ENCODE results near the gene SLC29A4.

DNA sequence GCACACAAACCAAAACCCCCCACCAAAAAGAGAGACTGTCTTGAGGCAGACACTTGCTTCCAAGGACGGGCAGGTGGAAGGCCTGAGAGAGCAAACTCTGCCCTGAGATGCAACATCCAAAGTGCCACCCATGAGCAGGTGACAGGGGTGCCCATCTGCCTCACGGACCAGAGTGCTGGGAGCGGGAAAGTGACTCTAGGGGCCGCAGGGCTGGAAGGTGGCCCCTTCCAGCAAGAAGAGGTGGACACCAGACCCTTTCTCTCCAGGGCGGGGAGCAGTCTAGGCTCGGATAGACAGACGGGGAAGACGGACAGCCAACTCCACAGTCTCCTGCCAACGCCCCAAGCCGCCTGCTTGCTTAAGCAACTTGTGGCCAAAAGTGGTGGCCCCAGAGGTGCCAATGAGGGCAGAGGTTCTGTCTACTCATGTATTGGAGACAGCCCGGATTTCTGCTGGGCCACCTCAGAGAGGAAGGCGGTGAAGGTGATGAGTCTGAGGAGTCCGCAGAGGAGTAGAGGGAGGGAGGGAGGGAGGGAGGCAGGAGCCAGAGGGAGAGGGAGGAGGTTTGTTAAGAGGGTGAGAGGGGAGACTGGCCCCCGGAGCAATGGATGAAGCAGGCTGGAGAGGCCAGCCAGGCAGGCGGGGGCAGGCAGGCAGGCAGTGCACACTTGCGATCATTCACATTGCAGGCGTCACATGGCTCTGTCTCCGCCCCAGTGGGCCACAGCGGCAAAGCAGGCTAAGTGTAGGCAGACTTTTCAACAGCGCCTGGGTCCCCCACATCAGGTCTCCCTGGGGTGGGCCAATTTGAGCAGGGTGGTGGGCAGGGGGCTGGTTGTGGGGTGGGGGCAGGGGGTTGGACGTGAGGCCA is 65.6 kb downstream of the SLC29A4 start:
- TF ChIP-seq ZNF565 (CRISPR knock-in tag; conservative IDR thresholded peaks at IDR 0.05; ENCODE audit: low read depth) (no peak), RARB (CRISPR knock-in tag; IDR thresholded peaks at IDR 0.05) (no peak), ZFP3 (CRISPR knock-in tag; IDR thresholded peaks at IDR 0.05) (no peak), TOX (CRISPR knock-in tag; IDR thresholded peaks at IDR 0.05; ENCODE audit: borderline replicate concordance) (no peak), TCF4 (CRISPR knock-in tag; IDR thresholded peaks at IDR 0.05; ENCODE audit: borderline replicate concordance) (no peak), ARNTL (CRISPR knock-in tag; IDR thresholded peaks at IDR 0.05; ENCODE audit: borderline replicate concordance, low read depth) (no peak), TSHZ2 (CRISPR knock-in tag; IDR thresholded peaks at IDR 0.05) (no peak), ISL1 (CRISPR knock-in tag; IDR thresholded peaks at IDR 0.05) (no peak), OSR1 (CRISPR knock-in tag; IDR thresholded peaks at IDR 0.05) (no peak), CSDC2 (CRISPR knock-in tag; IDR thresholded peaks at IDR 0.05) (no peak), BACH2 (CRISPR knock-in tag; IDR thresholded peaks at IDR 0.05; ENCODE audit: borderline replicate concordance) (no peak)
- TF ChIP-seq, protein P1, sequence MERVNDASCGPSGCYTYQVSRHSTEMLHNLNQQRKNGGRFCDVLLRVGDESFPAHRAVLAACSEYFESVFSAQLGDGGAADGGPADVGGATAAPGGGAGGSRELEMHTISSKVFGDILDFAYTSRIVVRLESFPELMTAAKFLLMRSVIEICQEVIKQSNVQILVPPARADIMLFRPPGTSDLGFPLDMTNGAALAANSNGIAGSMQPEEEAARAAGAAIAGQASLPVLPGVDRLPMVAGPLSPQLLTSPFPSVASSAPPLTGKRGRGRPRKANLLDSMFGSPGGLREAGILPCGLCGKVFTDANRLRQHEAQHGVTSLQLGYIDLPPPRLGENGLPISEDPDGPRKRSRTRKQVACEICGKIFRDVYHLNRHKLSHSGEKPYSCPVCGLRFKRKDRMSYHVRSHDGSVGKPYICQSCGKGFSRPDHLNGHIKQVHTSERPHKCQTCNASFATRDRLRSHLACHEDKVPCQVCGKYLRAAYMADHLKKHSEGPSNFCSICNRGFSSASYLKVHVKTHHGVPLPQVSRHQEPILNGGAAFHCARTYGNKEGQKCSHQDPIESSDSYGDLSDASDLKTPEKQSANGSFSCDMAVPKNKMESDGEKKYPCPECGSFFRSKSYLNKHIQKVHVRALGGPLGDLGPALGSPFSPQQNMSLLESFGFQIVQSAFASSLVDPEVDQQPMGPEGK (CRISPR knock-in tag; IDR thresholded peaks at IDR 0.05; ENCODE audit: borderline replicate concordance) = no peak
- TF ChIP-seq, protein P2, sequence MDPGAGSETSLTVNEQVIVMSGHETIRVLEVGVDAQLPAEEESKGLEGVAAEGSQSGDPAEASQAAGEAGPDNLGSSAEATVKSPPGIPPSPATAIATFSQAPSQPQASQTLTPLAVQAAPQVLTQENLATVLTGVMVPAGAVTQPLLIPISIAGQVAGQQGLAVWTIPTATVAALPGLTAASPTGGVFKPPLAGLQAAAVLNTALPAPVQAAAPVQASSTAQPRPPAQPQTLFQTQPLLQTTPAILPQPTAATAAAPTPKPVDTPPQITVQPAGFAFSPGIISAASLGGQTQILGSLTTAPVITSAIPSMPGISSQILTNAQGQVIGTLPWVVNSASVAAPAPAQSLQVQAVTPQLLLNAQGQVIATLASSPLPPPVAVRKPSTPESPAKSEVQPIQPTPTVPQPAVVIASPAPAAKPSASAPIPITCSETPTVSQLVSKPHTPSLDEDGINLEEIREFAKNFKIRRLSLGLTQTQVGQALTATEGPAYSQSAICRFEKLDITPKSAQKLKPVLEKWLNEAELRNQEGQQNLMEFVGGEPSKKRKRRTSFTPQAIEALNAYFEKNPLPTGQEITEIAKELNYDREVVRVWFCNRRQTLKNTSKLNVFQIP (CRISPR knock-in tag; IDR thresholded peaks at IDR 0.05; ENCODE audit: borderline replicate concordance, low read depth) = no peak

All from SK-N-SH treated with all-trans-retinoic acid at 6 μM for 48 hours (cell line).